Measurements from ENCODE around the gene HNRNPH2.

Gene HNRNPH2

GRCh38 chrX:101399825-101400224, 8.2 kb upstream of the HNRNPH2 start:
- peaks cover 53 to 88% (median 80%) of the 10 kb centered on the region in 11 experiments for H3K36me3 ChIP-seq
- H3K4me3 ChIP-seq = no peak overlapping the region
- peaks cover 0 to 26% (median 4%) of the 10 kb centered on the region in 11 experiments; a peak in 7 of 22 replicates for H4K20me1 ChIP-seq
- TF ChIP-seq Cebpa-rat (IDR thresholded peaks at IDR 0.05) = no peak
- no peaks in the 10 kb centered on the region for H3K27me3 ChIP-seq
- no peak overlapping the region for H3K4me2 ChIP-seq
- no peak overlapping the region for H3K9ac ChIP-seq
- peaks cover 0 to 7% (median 0%) of the 10 kb centered on the region in 11 experiments; a peak in 2 of 22 replicates for H3K9me3 ChIP-seq (replicated peaks in 1 of 11)
- H3K27ac ChIP-seq = no peak overlapping the region
- peaks cover 0 to 42% (median 7%) of the 10 kb centered on the region in 10 experiments; a peak in 11 of 20 replicates for H3K4me1 ChIP-seq

- peaks cover 0 to 15% (median 5%) of the 10 kb centered on the region in 11 experiments; a peak in 5 of 22 replicates for H3K9me3 ChIP-seq (replicated peaks in 1 of 11)
- H3K4me1 ChIP-seq = peaks cover 7 to 49% (median 15%) of the 10 kb centered on the region in 10 experiments; a peak in 19 of 20 replicates
- H3K36me3 ChIP-seq = peaks cover 18 to 39% (median 31%) of the 10 kb centered on the region in 11 experiments
- H3K4me3 ChIP-seq = peak overlapping the region; percentile 64 to 81 (median 72)
- TF ChIP-seq Cebpa-rat (IDR thresholded peaks at IDR 0.05) = no peak
- H3K9ac ChIP-seq = peak overlapping the region; percentile 83 to 95 (median 89)
- peak overlapping the region; percentile 46 to 81 (median 65) for H3K4me2 ChIP-seq
- peaks cover 0 to 21% (median 6%) of the 10 kb centered on the region in 11 experiments; a peak in 11 of 22 replicates for H4K20me1 ChIP-seq
- H3K27me3 ChIP-seq = no peaks in the 10 kb centered on the region
- peak overlapping the region; percentile 81 to 97 (median 88) for H3K27ac ChIP-seq
Observed at GRCh38 chrX:101407167-101407747, 765 bp upstream of the HNRNPH2 start.

GRCh38 chrX:101408532-101408841, 465 bp downstream of the HNRNPH2 start:
- Histone ChIP-seq H3K9ac (peak overlapping the region; percentile 83 to 95 (median 90)), H3K27me3 (no peaks in the 10 kb centered on the region), H3K9me3 (replicated peaks in 1 of 11) (peaks cover 0 to 12% (median 5%) of the 10 kb centered on the region in 11 experiments; a peak in 5 of 22 replicates), H3K4me1 (peaks cover 7 to 51% (median 17%) of the 10 kb centered on the region in 10 experiments; a peak in 19 of 20 replicates), H4K20me1 (peaks cover 0 to 27% (median 11%) of the 10 kb centered on the region in 11 experiments; a peak in 11 of 22 replicates), H3K4me2 (peak overlapping the region in 9 of 11 experiments; percentile 45 to 77 (median 68); a peak in 17 of 22 replicates), H3K4me3 (peak overlapping the region; percentile 55 to 81 (median 72)), H3K27ac (peak overlapping the region; percentile 81 to 97 (median 93)), H3K36me3 (peaks cover 19 to 40% (median 30%) of the 10 kb centered on the region in 11 experiments)
- TF ChIP-seq Cebpa-rat (IDR thresholded peaks at IDR 0.05) = no peak

DNA sequence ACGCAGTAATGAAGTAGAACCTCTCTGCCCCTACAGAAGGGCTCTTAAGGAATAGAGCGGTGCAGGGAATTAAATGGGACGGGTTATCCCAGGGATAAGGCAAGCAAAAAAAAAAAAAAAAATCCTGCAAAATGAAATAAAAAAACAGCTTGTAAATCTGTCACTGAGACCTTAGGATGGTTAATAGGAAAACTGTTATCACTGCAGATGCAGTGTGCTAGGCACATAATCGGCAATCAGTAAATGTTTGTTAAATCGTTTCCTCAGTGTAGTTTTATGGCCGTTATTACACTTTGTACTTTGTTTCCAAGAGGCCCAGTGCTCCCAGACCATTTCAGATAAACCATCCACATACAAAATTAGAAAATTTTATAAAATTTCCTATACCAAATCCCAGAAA, 1.0 kb downstream of the HNRNPH2 start:
- Histone ChIP-seq H3K27me3 (no peaks in the 10 kb centered on the region), H3K9ac (peak overlapping the region; percentile 83 to 95 (median 90)), H3K4me2 (peak overlapping the region; percentile 45 to 77 (median 69); a peak in 21 of 22 replicates), H3K4me1 (peaks cover 7 to 50% (median 17%) of the 10 kb centered on the region in 10 experiments; a peak in 19 of 20 replicates), H3K4me3 (peak overlapping the region; percentile 55 to 81 (median 72)), H4K20me1 (peaks cover 0 to 27% (median 11%) of the 10 kb centered on the region in 11 experiments; a peak in 11 of 22 replicates), H3K27ac (peak overlapping the region; percentile 81 to 97 (median 93)), H3K9me3 (replicated peaks in 1 of 11) (peaks cover 0 to 12% (median 5%) of the 10 kb centered on the region in 11 experiments; a peak in 5 of 22 replicates), H3K36me3 (peaks cover 14 to 40% (median 25%) of the 10 kb centered on the region in 11 experiments)
- TF ChIP-seq Cebpa-rat (IDR thresholded peaks at IDR 0.05) = no peak

DNA sequence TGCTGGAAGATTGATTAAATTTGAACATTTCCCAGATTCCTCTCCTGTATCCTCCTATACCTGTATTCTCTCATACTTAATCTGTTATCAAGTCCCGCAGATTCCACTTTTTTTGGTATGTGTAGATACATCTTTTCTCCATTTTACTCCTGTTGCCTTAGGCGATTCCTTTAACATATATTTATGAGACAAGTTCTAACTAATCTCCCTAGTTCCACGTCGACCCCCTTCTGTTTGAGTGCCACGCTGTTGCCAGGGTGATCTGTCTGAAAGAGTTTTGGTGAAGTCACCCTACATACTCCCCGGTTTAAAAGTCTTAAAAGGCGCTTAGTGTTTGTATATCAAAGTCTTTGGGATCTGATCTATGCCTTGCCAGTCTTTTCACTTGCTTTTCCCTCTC, 2.4 kb downstream of the HNRNPH2 start:
- H3K9ac ChIP-seq = peak overlapping the region in 5 of 11 experiments; percentile 0 to 95 (median 94); a peak in 7 of 22 replicates
- peak overlapping the region in 1 of 11 experiments; percentile 4; a peak in 1 of 22 replicates for H3K27ac ChIP-seq
- peak overlapping the region in 5 of 10 experiments; percentile 55 to 81 (median 71); a peak in 7 of 20 replicates for H3K4me3 ChIP-seq

DNA sequence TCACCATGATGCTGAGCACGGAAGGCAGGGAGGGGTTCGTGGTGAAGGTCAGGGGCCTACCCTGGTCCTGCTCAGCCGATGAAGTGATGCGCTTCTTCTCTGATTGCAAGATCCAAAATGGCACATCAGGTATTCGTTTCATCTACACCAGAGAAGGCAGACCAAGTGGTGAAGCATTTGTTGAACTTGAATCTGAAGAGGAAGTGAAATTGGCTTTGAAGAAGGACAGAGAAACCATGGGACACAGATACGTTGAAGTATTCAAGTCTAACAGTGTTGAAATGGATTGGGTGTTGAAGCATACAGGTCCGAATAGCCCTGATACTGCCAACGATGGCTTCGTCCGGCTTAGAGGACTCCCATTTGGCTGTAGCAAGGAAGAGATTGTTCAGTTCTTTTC, 4.0 kb downstream of the HNRNPH2 start:
- Histone ChIP-seq H3K27me3 (no peaks in the 10 kb centered on the region), H3K4me1 (peaks cover 21 to 59% (median 26%) of the 10 kb centered on the region in 10 experiments), H3K4me3 (no peak overlapping the region), H3K4me2 (peak overlapping the region in 5 of 11 experiments; percentile 1 to 66 (median 47); a peak in 8 of 22 replicates), H4K20me1 (peaks cover 0 to 27% (median 11%) of the 10 kb centered on the region in 11 experiments; a peak in 11 of 22 replicates), H3K9me3 (replicated peaks in 1 of 11) (peaks cover 0 to 12% (median 5%) of the 10 kb centered on the region in 11 experiments; a peak in 4 of 22 replicates), H3K36me3 (peaks cover 12 to 27% (median 16%) of the 10 kb centered on the region in 11 experiments), H3K27ac (no peak overlapping the region), H3K9ac (no peak overlapping the region)
- TF ChIP-seq Cebpa-rat (IDR thresholded peaks at IDR 0.05) = no peak

More for the DNA sequence above, 2.4 kb downstream of the HNRNPH2 start:
- peak overlapping the region; percentile 33 to 77 (median 68); a peak in 21 of 22 replicates for H3K4me2 ChIP-seq
- peaks cover 0 to 27% (median 11%) of the 10 kb centered on the region in 11 experiments; a peak in 11 of 22 replicates for H4K20me1 ChIP-seq
- H3K27me3 ChIP-seq = no peaks in the 10 kb centered on the region
- no peak for TF ChIP-seq Cebpa-rat (IDR thresholded peaks at IDR 0.05)
- peaks cover 12 to 30% (median 17%) of the 10 kb centered on the region in 11 experiments for H3K36me3 ChIP-seq
- H3K9me3 ChIP-seq (replicated peaks in 1 of 11) = peaks cover 0 to 12% (median 5%) of the 10 kb centered on the region in 11 experiments; a peak in 5 of 22 replicates
- H3K4me1 ChIP-seq = peaks cover 15 to 52% (median 25%) of the 10 kb centered on the region in 10 experiments

DNA sequence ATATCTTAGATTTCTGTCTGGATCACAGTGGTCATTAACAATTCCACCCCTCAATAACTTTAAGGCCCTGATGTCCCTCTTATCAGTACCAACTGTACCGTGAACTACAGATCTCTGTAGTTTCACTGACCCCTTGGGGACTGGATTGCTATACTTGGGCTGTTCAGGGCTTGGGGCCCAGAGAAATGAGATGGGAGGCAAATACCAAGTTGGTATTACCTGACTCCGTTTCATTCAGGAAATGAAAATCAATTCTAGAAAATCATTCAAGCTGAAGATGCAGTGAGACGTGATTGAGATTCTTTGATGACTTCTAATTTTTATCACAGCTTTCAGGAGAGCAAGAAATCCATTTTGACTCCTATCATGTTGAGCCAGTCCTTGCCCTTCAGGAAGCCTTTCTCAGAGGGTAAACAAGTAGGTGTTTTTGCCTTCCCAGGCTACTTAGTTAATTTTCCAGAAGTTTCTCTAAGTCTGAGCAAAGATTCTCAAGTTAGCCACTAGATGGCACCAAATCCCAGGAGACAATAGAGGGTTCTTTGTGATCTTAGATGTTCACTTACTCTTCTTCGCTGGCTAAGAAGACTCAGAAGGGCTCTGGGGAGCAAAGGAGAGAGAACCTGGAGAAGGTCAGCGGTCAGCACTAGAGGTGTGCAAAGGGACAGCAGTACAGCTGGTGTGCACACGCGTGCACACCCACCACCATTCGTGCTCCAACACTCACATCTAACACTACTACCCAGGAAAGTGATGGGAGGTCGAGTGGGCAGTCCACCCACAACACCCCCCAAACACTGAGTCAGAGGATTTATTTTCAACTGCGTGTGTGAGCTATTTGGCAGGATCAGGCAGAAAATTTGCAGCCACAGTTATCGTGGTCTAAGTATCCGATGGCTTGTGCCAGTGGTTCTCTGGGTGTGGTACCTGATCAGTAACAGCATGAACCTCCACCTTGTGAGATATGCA, 7.4 kb downstream of the HNRNPH2 start:
- H3K27me3 ChIP-seq = peaks cover 0 to 15% (median 9%) of the 10 kb centered on the region in 11 experiments; a peak in 9 of 22 replicates
- no peaks in the 10 kb centered on the region for H3K9me3 ChIP-seq (replicated peaks in 1 of 11)
- peaks cover 0 to 23% (median 11%) of the 10 kb centered on the region in 11 experiments; a peak in 11 of 22 replicates for H4K20me1 ChIP-seq
- peak overlapping the region; percentile 28 to 71 (median 50) for H3K4me2 ChIP-seq
- peak overlapping the region in 10 of 11 experiments; percentile 15 to 58 (median 36); a peak in 12 of 22 replicates for H3K27ac ChIP-seq
- peak overlapping the region; percentile 7 to 67 (median 40); a peak in 16 of 22 replicates for H3K9ac ChIP-seq
- no peak overlapping the region for H3K4me3 ChIP-seq
- TF ChIP-seq Cebpa-rat (IDR thresholded peaks at IDR 0.05) = no peak
- peaks cover 12 to 27% (median 16%) of the 10 kb centered on the region in 11 experiments for H3K36me3 ChIP-seq
- H3K4me1 ChIP-seq = peaks cover 18 to 65% (median 26%) of the 10 kb centered on the region in 10 experiments

DNA sequence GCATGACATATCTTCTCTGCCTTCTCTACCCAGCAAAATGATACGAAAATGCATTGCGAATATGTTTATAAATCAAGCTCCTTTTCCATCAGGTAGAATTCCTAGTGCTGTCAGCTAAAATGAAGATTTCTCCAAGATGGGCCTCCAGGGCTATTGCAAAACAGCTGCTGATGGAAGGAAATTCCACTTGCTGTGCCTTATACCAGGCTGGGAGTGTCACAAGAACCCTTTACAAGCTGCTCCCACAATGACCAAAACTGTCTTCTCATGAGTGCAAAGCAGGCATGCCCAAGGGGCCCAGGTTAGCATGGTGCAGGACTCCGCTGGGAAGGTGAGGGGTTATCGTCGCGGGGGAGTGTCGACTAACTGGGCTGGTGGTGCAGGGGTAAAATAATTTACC, 8.7 kb downstream of the HNRNPH2 start:
- peak overlapping the region in 1 of 11 experiments; percentile 83; a peak in 2 of 22 replicates for H3K4me2 ChIP-seq
- peaks cover 0 to 15% (median 9%) of the 10 kb centered on the region in 11 experiments; a peak in 9 of 22 replicates for H3K27me3 ChIP-seq
- H3K4me3 ChIP-seq = no peak overlapping the region
- H3K4me1 ChIP-seq = peaks cover 13 to 54% (median 20%) of the 10 kb centered on the region in 10 experiments
- no peak overlapping the region for H3K27ac ChIP-seq
- no peak for TF ChIP-seq Cebpa-rat (IDR thresholded peaks at IDR 0.05)
- peaks cover 0 to 16% (median 9%) of the 10 kb centered on the region in 11 experiments; a peak in 9 of 22 replicates for H4K20me1 ChIP-seq
- H3K36me3 ChIP-seq = peaks cover 12 to 27% (median 15%) of the 10 kb centered on the region in 11 experiments
- no peaks in the 10 kb centered on the region for H3K9me3 ChIP-seq (replicated peaks in 1 of 11)
- H3K9ac ChIP-seq = no peak overlapping the region
